SK-N-SH (cell line): ENCODE results near the gene TIAL1.

Experiments
- CTCF ChIP-seq: fragments of 200-600 bp; sonication (generic); IDR thresholded peaks from 2 replicates; pipeline ENCODE4 v1.6.1; 2017; ENCODE audit warnings: antibody characterized with exemption, mild to moderate bottlenecking, moderate library complexity
- EP300 ChIP-seq, 2 experiments: IDR thresholded peaks; 2 replicates each; pipeline versions ENCODE4 v1.4.0 to v1.6.1; 2012; ENCODE audit warnings: borderline replicate concordance in 1 of 2, low read depth in 1 of 2, low read length in 1 of 2
- FOXJ3 ChIP-seq: sonication (generic); formaldehyde crosslinking; IDR thresholded peaks from 2 replicates; pipeline ENCODE4 v1.5.1; 2020; ENCODE audit warnings: mild to moderate bottlenecking, missing genetic modification reagents
- GATA2 ChIP-seq: sonication (generic); formaldehyde crosslinking; IDR thresholded peaks from 2 replicates; pipeline ENCODE4 v1.5.0; 2020; ENCODE audit warnings: mild to moderate bottlenecking, missing genetic modification reagents
- MEF2A ChIP-seq: IDR thresholded peaks from 2 replicates; pipeline ENCODE4 v1.4.0; 2012; ENCODE audit warnings: low read depth, borderline replicate concordance
- MXI1 ChIP-seq: IDR thresholded peaks from 2 replicates; pipeline ENCODE4 v1.6.1; 2012; ENCODE audit warnings: mild to moderate bottlenecking, low read depth, low read length, improper control_type of control experiment
- POLR2AphosphoS5 ChIP-seq: IDR thresholded peaks from 2 replicates; pipeline ENCODE4 v1.6.1; 2012; ENCODE audit warnings: low read depth, low read length
- REST ChIP-seq: IDR thresholded peaks from 2 replicates; pipeline ENCODE4 v1.6.1; 2012; ENCODE audit warnings: mild to moderate bottlenecking, low read depth, low read length, moderate library complexity
- RFX5 ChIP-seq: IDR thresholded peaks from 2 replicates; pipeline ENCODE4 v1.6.1; 2012; ENCODE audit warnings: mild to moderate bottlenecking, improper control_type of control experiment, low read length
- TAF1 ChIP-seq: IDR thresholded peaks from 2 replicates; pipeline ENCODE4 v1.6.1; 2012; ENCODE audit warnings: low read depth, mild to moderate bottlenecking, low read length, moderate library complexity, borderline replicate concordance

GRCh38 chr10:119644205-119644814 lies 47.5 kb upstream of the TIAL1 start:
- TF ChIP-seq POLR2AphosphoS5 = no peak
- no peak; the same call in 1 of the 2 replicates for TF ChIP-seq CTCF
- no peak for TF ChIP-seq GATA2 (CRISPR knock-in tag)
- no peak for TF ChIP-seq TAF1
- no peak for TF ChIP-seq EP300 (IDR thresholded peaks at IDR 0.05; ENCODE audit: borderline replicate concordance in 1 of 2, low read depth in 1 of 2, low read length in 1 of 2)
- no peak for TF ChIP-seq FOXJ3
- no peak for TF ChIP-seq REST
- no peak for TF ChIP-seq MEF2A
- TF ChIP-seq RFX5 = no peak
- no peak for TF ChIP-seq MXI1
